ENCODE measurements around the gene HIBCH.
"Not testable (repeated sequence)": the region's sequence is repeated elsewhere in the genome, so short reads cannot be mapped to it uniquely, and the experiment has no call there.

The HIBCH gene

GRCh38 chr2:190222745-190223144 lies 96.9 kb downstream of the HIBCH start:
- not testable (repeated sequence) for DNase-seq

GRCh38 chr2:190221429-190221828 lies 98.2 kb downstream of the HIBCH start:
- DNase-seq: no peak

DNA sequence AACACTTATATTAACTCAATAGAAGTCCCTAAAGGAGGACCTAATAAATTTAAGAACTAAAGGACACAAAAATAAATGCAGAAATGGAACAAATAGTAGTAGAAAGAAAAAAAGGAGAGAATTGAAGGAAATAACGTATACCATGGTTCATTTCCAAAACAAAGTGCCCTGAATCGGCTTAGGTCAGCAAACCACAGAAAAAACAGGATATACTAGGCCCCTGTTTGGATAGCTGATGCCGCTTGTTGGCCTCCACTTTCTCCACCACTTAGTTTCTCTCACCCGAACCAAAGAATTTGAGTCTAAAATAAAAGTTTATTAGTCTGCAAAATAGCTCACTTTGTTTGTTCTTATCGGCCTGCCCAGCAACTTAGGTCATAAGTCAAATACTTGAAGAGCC lies 100.4 kb downstream of the HIBCH start:
- DNase-seq: no peak

DNA sequence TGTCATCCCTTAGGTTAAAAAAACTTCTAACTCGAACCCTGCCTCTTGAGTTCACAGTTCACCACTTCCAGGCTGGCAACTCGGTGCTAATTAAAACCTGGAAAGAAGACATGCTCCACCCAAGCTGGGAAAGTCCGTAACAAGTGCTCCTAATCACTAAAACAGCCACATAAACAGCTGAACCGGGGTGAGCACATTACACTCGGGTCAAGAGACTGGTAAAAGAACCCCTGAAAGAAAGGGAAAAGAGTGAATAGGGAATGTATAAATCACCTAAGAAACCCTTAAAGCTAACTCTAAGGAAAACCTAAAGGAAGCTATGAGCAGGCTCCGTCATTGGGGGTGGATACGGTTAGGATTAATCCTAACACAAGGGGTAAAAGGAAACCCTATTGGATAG lies 102.0 kb downstream of the HIBCH start:
- no peak for DNase-seq

DNA sequence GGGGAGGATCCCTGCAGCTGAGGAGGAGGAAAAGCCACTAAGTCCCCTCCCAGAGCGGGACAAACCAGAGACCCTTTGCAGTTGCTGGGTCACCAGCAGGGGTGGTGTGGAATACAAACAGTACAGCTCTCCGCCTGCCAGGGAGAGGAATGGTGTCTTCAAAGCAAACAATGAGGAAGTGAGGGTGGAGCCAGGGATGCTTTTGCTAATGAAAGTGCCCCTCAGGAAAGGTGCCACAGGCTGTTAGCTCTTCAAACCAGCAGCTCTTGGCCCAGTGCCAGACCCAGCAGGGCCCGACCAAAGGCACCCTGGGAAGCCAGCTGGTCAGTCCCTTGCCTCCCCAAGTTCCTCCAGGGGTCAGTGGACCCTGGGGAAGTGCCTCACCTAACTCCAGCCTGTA lies 102.8 kb downstream of the HIBCH start:
- no peak for DNase-seq

- no peak for DNase-seq
Observed at GRCh38 chr2:190215620-190216019, 104.0 kb downstream of the HIBCH start.

- DNase-seq: no peak
Observed at GRCh38 chr2:190214426-190215194, 105.0 kb downstream of the HIBCH start.

DNA sequence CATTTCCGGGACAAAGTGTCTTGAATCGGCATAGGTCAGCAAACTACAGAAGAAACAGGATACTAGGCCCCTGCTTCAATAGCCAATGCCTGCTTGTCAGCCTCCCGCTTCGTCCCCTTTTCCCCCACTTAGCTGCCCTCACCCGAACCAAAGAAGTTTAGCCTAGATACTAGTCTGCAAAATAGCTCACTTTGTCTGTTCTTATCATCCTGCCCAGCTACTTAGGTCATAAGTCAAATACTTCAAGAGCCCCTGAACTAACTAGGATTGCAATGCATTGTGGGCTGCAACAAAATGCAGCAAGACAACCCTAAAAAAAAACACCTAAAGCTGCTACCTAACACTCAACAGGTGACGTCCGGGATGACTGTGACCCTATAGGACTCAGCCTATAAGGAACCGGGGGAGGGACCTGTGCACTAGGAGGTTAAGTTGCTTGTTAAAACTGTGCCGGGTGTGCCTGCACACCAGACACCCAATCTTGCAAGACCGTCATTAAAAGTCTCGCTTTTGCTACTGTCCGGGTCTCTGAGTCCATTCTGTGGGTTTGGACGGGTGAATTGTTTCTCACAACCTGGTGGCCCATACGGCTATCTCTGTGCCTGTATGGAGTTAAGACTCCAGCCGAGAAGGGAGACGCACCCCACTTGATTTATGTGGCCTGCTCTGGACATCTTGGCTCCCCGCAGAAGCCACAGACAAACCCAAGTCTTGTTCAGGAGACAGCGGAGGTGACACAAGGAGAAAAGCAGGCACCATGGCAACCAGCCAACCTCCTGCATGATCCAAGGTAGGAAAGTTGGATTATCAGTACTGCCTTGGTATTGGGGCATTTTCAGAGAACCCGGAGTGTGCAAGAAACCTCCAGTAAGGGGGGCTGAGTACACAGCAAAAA lies 105.9 kb downstream of the HIBCH start:
- no peak for DNase-seq

- DNase-seq: no peak
Observed at GRCh38 chr2:190210471-190210870, 109.2 kb downstream of the HIBCH start.

GRCh38 chr2:190209559-190209958 lies 110.1 kb downstream of the HIBCH start:
- no peak for DNase-seq

DNA sequence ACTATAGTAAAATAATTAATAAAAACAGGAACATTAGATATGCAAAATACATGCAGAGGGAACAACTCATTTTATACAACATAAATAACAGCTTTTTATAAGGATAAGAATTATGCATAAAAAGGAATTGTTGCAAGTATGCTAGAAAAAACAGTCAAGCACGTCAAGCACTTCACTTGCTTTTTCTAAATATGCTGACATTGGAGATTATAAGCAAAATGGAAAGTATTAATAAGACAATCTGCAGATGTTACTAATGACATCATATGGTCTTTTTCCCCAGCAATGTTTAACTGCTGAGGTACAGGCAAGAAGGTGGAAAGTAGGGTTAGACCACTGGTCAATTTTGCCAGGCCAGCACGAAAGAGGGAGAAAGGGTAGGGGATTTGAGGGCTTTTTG lies 111.7 kb downstream of the HIBCH start:
- no peak for DNase-seq

GRCh38 chr2:190205657-190206056 lies 114.0 kb downstream of the HIBCH start:
- no peak for DNase-seq

DNA sequence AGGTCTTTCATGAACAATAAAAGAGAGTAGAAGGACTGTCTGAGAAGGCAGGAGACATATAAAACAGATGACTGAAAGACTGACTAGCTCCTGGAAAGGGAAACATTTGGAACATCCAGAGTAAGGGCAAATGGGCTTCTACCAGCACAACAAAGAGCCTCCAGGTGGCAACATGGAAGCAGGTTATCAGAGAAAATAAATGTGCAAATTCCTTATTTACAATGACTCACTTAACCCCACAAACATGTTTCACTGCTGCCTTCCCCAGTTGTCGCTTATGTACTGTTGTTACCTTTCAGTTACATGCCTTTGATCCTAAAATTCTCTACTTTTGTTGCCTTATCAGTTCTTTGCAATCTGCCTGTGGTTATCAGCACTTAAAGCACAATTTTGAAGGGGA lies 117.0 kb downstream of the HIBCH start:
- no peak for DNase-seq

- no peak for DNase-seq
Observed at GRCh38 chr2:190202018-190202417, 117.6 kb downstream of the HIBCH start.

DNA sequence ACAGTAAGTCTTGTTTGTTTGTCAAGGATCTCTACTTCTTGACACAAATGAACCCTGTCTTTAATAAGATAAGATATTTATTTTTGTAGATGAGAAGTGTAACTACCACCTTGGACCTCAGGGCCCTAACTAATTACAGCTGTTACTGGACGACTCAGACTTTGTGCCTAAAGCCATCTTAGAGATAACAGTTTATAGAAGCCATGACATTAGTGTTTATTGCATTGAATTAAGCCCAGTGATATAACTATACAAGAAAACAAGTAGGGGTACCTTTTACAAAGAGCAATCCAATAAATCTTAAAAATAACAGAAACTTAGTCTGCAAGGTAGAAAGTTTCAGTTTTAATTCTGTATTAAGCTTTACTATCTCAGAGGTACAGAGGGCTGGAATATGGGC lies 119.0 kb downstream of the HIBCH start:
- no peak for DNase-seq

- DNase-seq: no peak
Observed at GRCh38 chr2:190199530-190199929, 120.1 kb downstream of the HIBCH start.

DNA sequence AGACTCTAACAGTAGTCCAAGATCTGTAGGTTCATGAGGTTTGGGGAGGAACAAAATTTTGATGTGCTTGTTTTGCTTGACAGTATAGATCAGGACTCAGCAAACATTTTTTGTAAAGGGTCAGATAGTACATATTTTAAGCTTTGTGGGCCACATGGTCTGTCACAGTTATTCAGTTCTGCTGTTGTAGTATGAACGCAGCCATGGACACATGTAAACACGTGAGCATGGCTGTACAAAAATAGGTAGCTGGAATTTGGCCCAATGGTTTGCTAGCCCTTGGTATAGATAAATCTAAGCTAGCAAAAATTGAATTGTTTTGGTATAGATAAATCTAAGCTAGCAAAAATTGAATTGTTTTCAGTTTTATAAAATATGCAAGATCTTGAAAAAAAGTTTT lies 120.5 kb downstream of the HIBCH start:
- DNase-seq: no peak

- no peak for DNase-seq
Observed at GRCh38 chr2:190197143-190197720, 122.4 kb downstream of the HIBCH start.

GRCh38 chr2:190190507-190191162 lies 129.0 kb downstream of the HIBCH start:
- no peak for DNase-seq

DNA sequence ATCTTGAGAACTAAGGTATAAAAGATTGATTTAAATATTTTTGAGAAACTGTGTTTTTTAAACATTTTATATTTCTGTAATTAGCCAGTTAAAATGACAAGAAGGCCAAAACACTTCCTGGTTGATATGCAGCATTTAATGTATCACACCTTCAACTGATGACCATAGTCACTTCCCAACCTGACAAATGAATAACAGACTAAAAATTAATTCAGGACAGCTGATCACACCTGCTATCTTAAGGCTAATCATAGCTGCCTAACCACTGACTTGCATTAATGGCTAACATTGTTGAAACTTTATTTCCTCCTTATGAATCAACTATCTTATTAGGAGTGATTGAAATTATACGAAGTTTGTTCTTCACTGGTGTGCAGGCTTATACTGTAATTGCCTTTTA lies 131.3 kb downstream of the HIBCH start:
- no peak for DNase-seq

- DNase-seq: no peak
Observed at GRCh38 chr2:190186238-190186637, 133.4 kb downstream of the HIBCH start.

DNA sequence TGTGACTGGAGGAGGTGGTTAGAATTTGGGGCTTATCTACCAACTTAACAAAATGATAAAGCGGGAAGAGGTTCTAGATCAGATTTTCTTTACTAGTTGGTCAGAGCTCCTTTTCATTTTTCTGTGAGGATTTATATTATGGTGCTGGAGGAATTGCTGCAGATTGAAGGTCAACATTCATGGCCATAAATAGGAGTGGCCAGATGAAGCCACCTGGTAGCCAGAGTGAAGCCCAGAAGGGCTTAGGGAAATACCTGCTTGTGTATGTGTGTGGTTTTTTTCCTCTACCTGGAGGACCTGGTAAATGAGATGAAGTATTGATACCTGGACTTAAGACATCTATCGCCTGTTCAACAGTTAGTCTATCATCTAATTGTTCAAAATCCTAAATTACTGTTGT lies 134.2 kb downstream of the HIBCH start:
- no peak for DNase-seq

GRCh38 chr2:190184460-190184859 lies 135.2 kb downstream of the HIBCH start:
- DNase-seq: no peak

Measured in NCI-H1930 (cell line).